HG02798 (cell line): ENCODE measurements around the gene UBE3C.
"Not testable (repeated sequence)": the region's sequence is repeated elsewhere in the genome, so short reads cannot be mapped to it uniquely, and the experiment has no call there.

Experiments used
- ATAC-seq: cut with Tn5 transposase; IDR thresholded peaks from one replicate; pipeline ENCODE4 v1.9.1; 2021; ENCODE audit warnings: mild to moderate bottlenecking; ENCODE audit not compliant: unreplicated experiment, poor library complexity

UBE3C gene

GRCh38 chr7:157138424-157139110 lies at the start of gene UBE3C:
Gene UBE3C, plus strand, starts transcription at chr7:157138926. Its CDS starts 347 bp downstream, at chr7:157139273.
- peak; percentile 89 for ATAC-seq

- ATAC-seq, result no peak
These were observed 49.6 kb upstream of the UBE3C start for GRCh38 chr7:157089100-157089610.

GRCh38 chr7:157090485-157091165 lies 48.1 kb upstream of the UBE3C start:
- no peak for ATAC-seq

GRCh38 chr7:157096286-157097055 lies 42.3 kb upstream of the UBE3C start:
- no peak for ATAC-seq

GRCh38 chr7:157097056-157097329 lies 41.7 kb upstream of the UBE3C start:
- no peak for ATAC-seq

- no peak for ATAC-seq
These were observed 41.2 kb upstream of the UBE3C start for GRCh38 chr7:157097569-157097968.

GRCh38 chr7:157100005-157100404 lies 38.7 kb upstream of the UBE3C start:
- not testable (repeated sequence) for ATAC-seq

GRCh38 chr7:157103641-157104040 lies 35.1 kb upstream of the UBE3C start:
- ATAC-seq, result not testable (repeated sequence)

GRCh38 chr7:157111311-157111710 lies 27.4 kb upstream of the UBE3C start:
- no peak for ATAC-seq

- no peak for ATAC-seq
These were observed 26.0 kb upstream of the UBE3C start for GRCh38 chr7:157112706-157113105.

- no peak for ATAC-seq
These were observed 25.1 kb upstream of the UBE3C start for GRCh38 chr7:157113607-157114006.

- ATAC-seq, result no peak
These were observed 22.0 kb upstream of the UBE3C start for GRCh38 chr7:157116762-157117161.

- ATAC-seq, result no peak
These were observed 20.9 kb upstream of the UBE3C start for GRCh38 chr7:157117796-157118195.

- ATAC-seq, result no peak
These were observed 18.5 kb upstream of the UBE3C start for GRCh38 chr7:157120181-157120580.

- no peak for ATAC-seq
These were observed 17.5 kb upstream of the UBE3C start for GRCh38 chr7:157121184-157121715.

GRCh38 chr7:157122800-157123495 lies 15.8 kb upstream of the UBE3C start:
- no peak for ATAC-seq

GRCh38 chr7:157124690-157125089 lies 14.0 kb upstream of the UBE3C start:
- ATAC-seq, result no peak

GRCh38 chr7:157125376-157126223 lies 13.1 kb upstream of the UBE3C start:
- ATAC-seq, result no peak

GRCh38 chr7:157126921-157127320 lies 11.8 kb upstream of the UBE3C start:
- no peak for ATAC-seq
